ENCODE results near the gene FUS.
"Not testable (repeated sequence)": the region's sequence is repeated elsewhere in the genome, so short reads cannot be mapped to it uniquely, and the experiment has no call there.

The FUS gene

GRCh38 chr16:31187808-31188189 lies 7.9 kb downstream of the FUS start:
- DNase-seq, result no peak

GRCh38 chr16:31188450-31189411 lies 8.8 kb downstream of the FUS start:
- DNase-seq, result no peak

- no peak for DNase-seq
Observed at GRCh38 chr16:31189412-31189778, 9.5 kb downstream of the FUS start.

- no peak for DNase-seq
Observed at GRCh38 chr16:31190061-31190460, 10.1 kb downstream of the FUS start.

GRCh38 chr16:31190818-31191444 lies 11.0 kb downstream of the FUS start:
- no peak for DNase-seq

- no peak for DNase-seq
Observed at GRCh38 chr16:31191697-31192428, 11.9 kb downstream of the FUS start.

GRCh38 chr16:31192856-31193642 lies 13.1 kb downstream of the FUS start:
- DNase-seq, result no peak

- DNase-seq, result no peak
Observed at GRCh38 chr16:31193874-31194273, 13.9 kb downstream of the FUS start.

GRCh38 chr16:31194898-31195297 lies 15.0 kb downstream of the FUS start:
- DNase-seq, result no peak

GRCh38 chr16:31195861-31196260 lies 15.9 kb downstream of the FUS start:
- not testable (repeated sequence) for DNase-seq

- no peak for DNase-seq
Observed at GRCh38 chr16:31196324-31197088, 16.6 kb downstream of the FUS start.

GRCh38 chr16:31198207-31198882 lies 18.4 kb downstream of the FUS start:
- DNase-seq, result no peak

- no peak for DNase-seq
Observed at GRCh38 chr16:31199430-31200041, 19.6 kb downstream of the FUS start.

- not testable (repeated sequence) for DNase-seq
Observed at GRCh38 chr16:31200111-31200510, 20.2 kb downstream of the FUS start.

- no peak for DNase-seq
Observed at GRCh38 chr16:31200821-31201568, 21.1 kb downstream of the FUS start.

GRCh38 chr16:31201582-31202413 lies 21.9 kb downstream of the FUS start:
- DNase-seq, result no peak

- DNase-seq, result no peak
Observed at GRCh38 chr16:31202414-31203375, 22.8 kb downstream of the FUS start, which contains the start of gene PYCARD. Gene PYCARD (minus strand): TSS chr16:31202760. CDS start chr16:31202690, 70 bp downstream.

Data from NCI-H2107 (cell line).